GM19099 (cell line): ENCODE measurements around the gene HGFAC.

Experiments
- POLR2A ChIP-seq: IDR thresholded peaks from 3 replicates; pipeline ENCODE4 v1.6.1; 2011; ENCODE audit warnings: low read depth; ENCODE audit not compliant: insufficient read length; ENCODE audit errors: extremely low read depth

The HGFAC gene

DNA sequence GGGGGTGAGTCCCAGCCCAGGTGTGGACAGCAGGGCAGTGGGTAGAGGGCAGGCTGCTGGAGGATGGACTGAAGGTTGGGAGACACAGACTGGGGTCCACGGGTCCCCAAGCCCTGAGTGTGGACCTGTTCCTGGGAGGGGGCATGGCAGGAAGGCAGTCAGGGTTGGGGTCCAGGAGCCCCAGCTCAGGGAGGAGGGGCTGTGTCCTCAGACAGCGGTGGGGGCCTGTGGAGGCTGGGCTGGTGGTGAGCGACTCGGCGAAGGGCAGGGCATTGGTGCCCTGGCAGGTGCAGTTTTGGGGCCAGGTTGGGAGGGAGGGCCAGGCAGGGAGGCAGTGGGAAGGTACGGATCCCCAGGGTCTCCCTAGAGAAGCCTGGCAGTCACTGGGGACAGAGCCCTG is 55.3 kb downstream of the HGFAC start:
- no peak for TF ChIP-seq POLR2A

GRCh38 chr4:3497523-3498389 is 56.0 kb downstream of the HGFAC start:
- TF ChIP-seq POLR2A: no peak

DNA sequence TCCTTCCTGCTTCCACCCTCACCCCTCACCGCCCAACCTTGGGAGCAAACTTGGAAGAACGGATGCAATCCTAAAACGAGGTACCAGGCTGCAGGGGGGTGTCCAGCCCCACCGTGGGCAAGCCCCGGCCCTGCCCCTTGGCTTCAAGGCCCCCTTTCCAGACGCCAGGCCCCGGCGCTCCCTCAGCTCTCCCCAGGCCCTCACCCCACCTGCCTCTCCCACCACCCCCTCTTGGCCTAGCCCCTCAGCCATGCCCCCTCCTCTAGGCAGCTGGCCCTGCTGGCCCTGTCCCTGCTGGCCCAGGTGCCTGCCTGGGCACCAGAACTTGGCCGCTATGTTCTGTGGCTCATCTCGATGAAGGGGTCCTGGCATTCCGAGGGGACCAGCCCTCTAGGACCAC is 56.6 kb downstream of the HGFAC start:
- no peak for TF ChIP-seq POLR2A
